ENCODE data around the gene GSKIP.

GRCh38 chr14:96359959-96360358 lies 3.4 kb upstream of the GSKIP start:
- TF ChIP-seq CTCF (conservative IDR thresholded peaks at IDR 0.05 in 1 of 2, IDR thresholded peaks at IDR 0.05 in 1 of 2; ENCODE audit: low read depth in 1 of 2, low read length in 2 of 2) (no peak), EZH2 (IDR thresholded peaks at IDR 0.05; ENCODE audit: low read length, missing control alignments) (no peak)

All from fibroblast of lung (primary cell).